GM18498 (cell line): ENCODE data around the gene ADGRL1.
"Not testable (repeated sequence)": the region's sequence is repeated elsewhere in the genome, so short reads cannot be mapped to it uniquely, and the experiment has no call there.

ENCODE experiments used
- ATAC-seq: cut with Tn5 transposase; IDR thresholded peaks from one replicate; pipeline ENCODE4 v1.9.1; 2021; ENCODE audit warnings: mild to moderate bottlenecking, moderate library complexity; ENCODE audit not compliant: unreplicated experiment

Gene ADGRL1

DNA sequence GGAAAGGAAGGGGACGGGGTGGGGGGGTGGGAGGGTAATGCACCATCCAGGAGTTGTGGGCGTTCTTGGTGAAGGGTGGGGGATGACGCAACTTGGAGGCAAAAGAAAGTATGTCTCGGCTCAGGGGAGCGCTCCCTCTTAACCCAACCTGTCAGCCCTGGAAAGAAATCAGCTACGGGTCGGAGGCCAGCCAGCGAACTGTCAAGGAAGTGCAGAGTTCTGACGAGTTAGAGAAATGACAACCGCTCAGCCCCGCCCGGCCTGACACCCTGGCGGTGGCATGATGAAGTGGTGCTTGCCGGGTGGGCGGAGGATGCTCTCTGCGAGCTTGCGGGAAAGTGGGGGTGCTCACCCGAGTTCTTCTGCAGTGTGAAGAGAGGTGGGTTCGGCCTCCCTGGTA, 15.4 kb upstream of the ADGRL1 start:
- not testable (repeated sequence) for ATAC-seq

DNA sequence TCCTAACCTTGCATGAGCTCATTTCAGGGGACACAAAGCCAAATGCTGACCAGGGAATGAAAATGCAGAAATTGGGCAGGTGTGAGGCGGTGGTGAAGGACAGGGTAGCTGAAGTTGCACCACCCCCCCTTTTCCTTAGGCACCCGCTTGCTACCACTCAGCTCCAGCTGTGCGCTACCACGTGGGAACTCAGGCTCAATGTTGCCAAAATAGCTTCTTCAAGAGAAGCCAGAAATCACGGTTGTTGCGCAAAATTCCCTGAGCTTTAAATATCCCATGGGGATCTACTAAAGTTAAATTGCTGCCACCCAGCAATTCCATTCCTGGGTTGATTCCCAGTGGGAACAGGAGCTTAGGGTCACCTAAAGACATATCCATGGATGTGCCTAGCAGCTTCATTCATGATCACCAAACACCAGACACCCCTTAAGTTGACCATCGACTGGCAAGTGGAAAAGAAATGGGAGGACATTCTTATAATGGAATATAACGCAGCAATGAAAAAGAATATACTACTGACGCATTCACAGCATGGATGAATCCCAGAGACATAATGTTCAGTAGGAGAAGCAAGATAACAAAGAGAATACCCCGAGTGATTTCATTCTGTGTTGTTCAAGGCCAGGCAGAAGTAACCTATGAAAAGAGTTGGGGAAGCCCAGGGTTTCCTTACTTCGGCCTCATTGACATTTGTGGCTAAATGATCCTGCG, 12.8 kb upstream of the ADGRL1 start:
- no peak for ATAC-seq

DNA sequence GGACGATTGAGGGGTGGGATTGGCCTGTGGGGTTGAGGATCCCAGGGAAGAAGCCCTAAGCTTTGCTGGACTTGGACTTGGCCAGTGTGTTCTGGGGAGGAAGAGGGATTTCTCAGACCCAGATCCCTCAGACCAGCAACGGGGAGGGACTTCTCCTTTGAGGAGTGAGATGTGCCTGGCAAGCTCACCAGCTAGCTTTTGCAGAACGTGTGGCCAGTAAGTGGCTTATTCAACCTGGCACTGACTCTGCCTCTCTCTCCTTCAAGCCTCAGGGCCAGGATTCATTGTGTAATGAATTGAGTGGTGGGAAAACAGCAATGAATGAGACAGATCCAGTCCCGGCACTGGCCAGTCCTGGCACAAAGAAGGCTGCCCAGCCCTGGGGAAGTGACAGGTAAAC, 11.9 kb upstream of the ADGRL1 start:
- not testable (repeated sequence) for ATAC-seq

DNA sequence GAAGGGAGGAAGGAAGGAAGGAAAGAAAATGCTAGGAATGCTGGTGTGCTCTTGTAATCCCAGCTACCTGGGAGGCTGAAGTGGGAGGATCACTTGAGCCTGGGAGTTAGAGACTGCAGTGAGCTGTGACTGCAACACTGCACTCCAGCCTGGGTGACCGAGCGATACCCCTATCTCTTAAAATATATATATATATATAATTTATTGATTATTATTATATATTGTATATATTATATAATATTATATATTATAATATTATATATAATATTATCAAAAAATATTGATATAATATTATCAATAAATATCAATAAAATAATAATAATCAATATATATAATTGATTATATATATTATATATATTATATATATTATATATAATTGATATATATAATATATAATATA, 8.6 kb upstream of the ADGRL1 start:
- ATAC-seq, result no peak

DNA sequence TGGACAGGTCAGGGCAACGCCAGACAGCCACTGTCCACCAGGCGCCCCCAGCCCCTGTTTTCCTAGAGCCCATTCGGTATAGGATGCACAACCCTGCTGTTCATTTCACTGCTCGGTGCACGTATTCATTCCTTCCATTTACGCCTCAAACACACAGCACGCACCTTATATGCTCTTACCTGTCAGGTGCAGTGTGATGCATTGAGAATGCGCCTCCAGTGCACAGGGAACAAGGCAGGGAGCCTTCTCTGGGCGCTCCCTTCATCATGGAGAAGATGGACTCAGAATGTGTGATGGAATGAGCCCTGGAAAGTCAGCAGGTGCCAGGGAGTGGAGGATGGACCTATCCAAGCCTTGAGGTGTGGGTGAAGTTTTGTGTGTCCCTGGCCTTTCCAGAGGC, 4.2 kb upstream of the ADGRL1 start:
- ATAC-seq, result not testable (repeated sequence)

DNA sequence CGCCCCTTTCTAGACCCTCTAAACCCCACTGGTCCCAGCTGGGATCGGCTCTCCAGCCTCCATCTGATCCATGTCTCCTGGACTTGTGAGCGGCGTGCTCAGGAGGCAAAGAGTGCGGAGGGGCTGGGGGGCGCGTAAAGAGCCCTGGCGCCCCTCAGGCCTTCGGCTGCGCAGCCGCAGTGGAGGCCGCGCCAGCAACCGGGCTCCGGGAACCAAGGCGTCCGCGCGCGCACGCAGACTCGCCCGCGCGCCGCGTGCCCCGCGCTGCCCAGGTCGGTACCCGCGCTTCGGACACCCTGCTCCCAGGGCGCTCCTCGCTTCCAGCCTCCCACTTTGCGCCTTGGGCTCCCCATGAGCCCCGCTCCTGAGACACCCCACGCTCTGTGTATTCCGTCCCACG, 3.4 kb upstream of the ADGRL1 start:
- not testable (repeated sequence) for ATAC-seq

DNA sequence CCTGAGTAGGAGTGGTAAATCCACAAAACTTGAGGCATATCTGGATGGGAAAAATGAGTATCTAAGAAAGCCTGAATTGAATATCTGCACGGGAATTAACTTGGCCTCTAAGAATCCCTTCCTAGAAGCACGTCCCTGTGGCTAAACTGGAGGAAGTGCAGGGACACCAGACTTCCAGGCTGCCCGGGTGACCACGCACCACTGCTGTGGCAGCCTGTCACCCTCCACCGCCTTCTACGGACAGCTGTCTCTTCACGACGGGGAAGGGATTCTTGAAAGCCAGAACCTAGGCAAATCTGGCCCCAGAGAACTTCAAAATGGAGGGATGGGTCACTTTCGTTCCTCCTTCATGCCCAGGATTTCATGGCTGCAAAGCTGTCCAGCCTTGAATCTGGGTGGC, 2.5 kb upstream of the ADGRL1 start:
- not testable (repeated sequence) for ATAC-seq

DNA sequence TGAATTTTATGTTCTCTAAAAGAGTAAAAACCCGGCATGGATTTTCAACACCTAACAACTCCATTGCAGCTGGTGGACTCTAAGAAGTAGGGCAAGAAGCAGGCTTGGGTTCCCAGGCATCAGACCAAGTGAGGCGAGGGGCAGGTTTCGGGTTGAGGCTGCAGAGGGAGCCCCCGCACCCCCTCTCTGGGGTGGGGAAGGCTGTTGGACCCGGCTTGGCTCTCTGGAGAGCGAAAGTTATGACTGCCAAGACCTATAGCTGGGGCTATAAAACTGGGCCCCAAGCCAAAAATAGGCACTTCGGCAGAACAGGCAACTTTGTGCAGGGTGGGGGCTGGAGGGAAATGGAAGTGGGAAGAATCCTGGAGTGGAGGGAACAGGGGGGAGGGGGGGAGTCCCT, 1.8 kb upstream of the ADGRL1 start:
- not testable (repeated sequence) for ATAC-seq

DNA sequence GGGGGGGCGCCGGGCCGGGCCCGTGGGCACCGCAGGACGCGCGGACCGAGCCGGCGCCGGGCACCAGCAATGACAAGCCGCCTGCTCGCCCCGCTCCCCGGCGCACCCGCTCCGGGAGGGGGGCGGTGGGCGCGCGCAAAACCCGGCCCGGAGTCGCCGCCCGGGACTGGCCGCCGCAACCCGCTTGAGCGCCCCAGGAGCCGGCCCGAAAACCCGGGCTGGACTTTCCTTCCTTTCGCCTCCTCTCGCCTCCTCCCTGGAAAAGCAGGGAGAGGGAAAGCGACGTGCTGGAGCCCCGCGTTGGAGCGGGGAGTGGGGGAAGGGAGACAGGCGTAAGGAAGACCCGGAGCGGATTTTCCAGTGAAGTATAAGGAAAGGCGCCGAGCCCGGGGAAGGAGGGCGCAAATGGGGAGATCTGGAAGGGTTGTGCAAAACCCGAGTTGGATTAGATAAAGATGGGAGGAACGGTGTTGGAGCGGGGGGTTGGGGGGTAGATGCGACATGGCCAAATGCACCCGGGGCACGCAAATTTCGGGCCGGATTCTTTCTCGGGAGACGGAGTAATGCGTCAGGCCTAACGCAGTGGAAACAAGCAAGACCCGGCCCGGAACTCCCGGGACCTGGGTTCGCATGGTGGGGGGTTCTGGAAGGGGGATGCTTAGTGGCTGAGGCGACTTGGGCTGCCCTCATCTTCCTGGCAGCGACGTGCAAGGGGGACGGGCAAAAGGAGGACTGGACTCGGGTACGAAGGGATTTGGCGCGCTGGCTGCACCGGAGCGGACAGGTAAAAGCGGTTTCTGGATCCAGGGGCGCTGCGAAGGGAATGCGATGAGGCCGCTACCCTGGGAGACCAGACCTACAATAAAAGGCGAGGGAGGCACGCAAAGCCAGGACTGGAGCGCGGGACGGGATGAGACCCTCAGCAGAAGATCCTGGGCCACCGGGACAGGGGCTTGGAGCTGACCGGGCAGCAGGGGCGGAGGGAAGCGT, 1.1 kb upstream of the ADGRL1 start:
- peak; percentile 55 for ATAC-seq

DNA sequence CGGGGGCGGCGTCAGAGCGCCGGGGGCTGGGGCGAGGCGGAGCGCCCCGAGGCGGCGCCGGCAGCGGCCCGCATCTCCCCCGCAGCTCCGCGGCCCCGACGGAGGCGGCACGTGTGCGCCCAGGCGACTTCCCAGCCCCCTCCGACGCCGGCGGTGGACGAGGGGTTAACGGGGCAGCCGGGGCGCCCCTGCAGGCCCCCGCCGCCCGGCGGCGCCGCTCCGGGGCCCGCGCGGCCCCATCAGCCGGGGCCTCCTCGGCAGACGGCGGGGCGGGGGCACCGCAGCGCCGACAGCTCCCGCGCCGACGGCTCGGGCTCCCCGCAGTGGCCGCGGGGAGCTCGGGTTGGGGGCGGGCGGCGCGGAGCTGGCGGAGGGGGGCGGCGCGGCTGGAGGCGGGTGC, 339 bp upstream of the ADGRL1 start:
- not testable (repeated sequence) for ATAC-seq

DNA sequence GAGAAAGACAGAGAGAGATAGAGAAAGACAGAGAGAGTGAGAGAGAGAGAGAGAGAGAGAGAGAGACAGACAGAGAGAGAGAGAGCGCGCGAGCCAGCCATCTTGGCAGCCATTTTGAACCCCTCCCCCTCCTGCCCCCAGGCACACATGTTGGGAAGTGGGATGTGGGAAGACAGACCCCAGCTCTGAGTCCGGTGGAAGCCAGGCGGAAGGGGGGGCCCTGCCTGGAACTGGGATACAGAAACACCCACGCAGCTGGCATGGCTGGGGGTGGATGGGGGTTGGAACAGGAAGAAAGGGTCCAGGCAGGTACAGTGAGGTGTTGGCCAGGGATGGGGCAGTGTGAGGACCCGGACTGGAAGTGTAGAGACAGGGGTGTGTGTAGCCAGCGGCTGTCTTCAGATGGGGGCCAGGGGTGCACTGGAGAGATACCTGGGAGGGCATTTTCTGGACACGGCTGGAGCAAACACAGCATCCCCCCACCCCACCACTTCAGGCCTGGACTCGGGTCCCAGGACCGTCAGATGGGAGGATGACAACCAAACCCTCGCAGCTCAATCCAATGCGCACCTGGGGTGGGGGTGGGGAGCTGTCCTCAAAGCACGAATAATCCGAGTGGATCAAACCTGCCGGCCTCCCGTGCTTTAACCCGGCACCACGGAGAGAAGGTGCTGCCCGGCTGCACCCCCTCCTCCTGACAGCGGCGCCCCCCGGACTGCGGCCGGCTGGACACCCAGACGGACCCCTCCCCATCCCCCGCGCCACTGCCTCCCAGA, 1.1 kb downstream of the ADGRL1 start:
- ATAC-seq, result not testable (repeated sequence)

DNA sequence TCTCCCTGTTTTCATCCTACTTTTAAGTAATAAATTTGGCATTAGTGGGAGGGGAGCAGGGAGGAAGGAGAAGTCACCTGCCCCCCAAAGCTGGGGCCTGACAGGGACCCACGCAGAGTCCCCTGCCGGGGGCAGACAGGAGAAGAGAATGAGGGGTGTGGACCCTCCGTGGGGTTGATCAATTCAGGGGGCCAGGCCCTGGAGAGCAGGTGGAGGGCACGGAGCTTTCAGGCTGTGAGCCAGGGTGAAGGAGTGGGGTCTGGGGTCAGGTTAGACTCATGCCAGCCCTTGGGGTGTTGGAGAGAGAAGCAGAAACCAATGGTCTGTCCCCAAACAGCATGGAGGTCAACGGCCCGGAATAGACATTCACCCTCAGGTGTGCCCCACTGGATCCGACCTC, 1.8 kb downstream of the ADGRL1 start:
- not testable (repeated sequence) for ATAC-seq

DNA sequence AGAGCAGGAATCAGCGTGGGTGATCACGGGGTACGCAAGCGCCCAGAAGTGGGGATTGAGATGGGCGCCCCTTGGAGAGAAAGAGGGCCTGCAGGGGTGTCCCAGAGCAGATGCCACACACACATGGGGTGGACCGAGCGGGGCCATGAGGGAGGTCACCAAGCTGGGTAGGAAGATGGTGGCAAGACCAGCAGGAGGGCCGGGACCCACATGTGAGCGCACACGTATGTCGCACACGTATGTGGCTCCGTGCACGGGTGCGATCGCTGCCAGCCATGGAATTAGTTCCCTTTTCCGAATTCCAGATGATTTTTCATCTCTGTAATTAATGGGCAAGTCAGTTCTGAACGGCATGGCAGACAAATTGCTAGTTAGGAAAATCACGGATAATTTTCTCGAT, 2.2 kb downstream of the ADGRL1 start:
- ATAC-seq, result not testable (repeated sequence)

DNA sequence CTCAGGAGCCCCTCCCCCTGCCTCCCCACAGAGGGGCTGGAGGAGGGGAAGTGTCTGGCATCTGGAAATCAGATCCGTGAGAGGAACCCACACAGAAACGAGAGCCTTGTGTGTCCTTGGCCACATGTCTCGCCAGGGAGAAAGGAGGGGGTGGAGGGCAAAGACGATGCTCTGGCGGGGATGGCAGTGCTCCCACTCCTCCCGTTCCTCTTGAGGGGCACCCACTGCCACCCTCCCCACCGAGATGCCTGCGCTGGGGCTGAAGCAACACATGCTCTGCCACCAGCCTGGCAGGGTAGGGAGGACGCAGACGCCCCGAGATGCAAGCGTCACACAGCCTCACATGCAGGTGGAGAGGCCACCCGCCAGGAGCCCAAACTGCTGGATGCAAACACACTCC, 2.8 kb downstream of the ADGRL1 start:
- ATAC-seq, result no peak

DNA sequence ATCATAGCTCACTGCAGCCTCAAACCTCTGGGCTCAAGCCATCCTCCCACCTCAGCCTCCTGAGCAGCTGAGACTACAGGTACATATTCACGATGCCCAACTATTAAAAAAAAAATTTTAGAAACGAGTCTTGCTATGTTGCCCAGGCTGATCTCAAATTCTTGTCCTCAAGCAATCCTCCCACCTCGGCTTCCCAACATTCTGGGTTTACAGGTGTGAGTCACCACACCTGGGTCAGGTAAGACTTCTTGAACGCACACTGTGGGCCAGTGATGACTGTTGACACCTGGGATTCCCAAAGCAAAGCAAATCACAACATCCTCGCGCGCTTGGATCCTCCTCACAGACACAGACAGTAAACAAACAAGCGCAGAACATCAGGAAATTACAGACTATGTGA, 4.5 kb downstream of the ADGRL1 start:
- not testable (repeated sequence) for ATAC-seq

DNA sequence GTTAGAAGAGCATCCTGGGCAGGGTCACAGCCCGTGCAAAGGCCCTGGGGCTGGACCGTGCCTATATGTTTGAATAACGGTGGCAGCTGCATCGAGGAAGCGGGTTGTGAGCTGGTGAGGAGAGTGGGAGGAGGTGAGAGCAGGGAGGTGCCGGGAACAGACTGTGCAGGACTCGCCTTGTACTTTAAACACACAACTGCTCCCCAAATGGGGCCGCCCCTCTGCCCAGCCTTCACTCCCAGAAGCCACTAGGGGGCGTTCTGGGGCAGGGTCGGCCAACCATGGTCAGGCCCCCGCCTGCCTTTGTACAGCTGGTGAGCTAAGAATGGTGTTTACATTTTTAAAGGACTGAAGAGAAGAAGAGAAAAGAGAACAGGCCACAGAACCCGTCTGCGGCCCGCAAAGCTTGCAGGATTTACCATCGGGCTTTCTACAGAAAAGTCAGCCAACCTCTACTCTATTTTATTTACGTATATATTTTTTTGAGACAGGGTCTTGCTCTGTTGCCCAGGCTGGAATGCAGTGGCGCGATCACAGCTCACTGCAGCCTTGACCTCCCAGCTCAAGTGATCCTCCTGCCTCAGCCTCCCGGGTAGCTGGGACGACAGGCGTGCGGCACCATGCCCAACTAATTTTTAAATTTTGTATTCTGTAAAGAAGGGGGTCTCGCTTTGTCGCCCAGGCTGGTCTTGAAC, 5.7 kb downstream of the ADGRL1 start:
- not testable (repeated sequence) for ATAC-seq

DNA sequence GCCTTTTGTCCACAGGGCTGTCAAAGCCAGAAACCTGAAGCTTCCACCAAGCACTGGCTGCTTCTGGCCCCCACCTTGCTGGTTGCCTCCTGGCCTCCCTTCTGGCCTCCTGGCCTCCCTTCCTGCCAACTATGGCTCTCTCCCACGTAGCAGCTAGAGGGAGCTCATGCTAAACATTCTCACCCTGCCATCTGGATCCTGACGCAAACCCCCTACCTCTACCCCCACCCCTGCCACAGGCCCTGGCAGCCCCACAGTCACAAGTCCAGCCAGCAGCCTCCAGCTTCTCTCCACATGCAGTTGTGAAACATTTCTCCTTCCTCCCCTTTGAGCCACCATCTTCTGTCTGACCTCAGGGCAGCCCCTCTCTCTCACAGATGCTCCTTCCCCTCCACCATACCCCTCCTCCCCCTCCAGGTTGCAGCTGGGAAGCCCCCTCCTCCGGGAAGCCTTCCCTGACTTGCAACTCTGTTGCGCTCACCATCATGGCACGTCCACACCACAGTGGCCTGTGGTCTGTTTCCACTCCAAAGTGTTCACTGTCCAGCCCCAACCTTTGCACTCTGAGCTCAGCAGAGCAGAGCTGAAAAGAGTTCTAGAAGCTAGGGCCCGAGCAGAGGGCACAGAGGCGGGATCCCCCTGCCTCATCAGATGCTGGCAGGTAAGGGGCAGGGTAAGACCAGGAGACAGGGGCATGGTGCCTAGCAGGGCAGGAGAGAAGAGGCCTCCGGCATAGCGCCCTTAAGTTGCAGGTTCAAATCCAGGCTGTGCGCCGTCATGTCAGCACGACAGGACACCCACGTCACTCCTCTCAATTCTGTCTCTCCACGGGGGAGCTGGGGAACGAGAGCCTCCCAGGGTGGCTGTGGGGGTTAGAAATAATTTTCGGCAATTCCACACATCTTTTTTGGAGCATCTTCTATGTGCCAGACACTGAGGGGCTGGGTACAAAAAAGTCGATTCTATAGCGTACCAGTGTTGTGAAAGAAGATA, 7.3 kb downstream of the ADGRL1 start:
- ATAC-seq, result no peak

DNA sequence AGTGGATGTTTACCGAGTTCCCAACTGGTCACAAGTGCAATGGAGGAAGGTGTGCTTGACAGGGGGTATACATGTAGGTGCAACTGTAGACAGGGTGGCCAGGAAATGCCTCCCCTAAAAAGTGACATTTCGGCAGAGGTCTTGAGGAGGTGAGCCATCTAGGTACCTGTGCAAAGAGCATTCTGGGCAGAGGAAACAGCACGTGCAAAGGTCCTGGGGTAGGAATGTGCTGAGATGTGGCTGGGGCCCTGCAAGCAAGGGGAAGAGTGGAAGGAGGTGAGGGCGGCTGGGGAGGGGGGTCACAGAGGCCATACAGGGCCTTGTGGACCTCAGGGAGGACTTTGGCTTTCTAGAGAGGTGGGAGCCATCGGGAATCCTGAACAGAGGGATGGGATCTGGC, 8.1 kb downstream of the ADGRL1 start:
- ATAC-seq, result no peak

DNA sequence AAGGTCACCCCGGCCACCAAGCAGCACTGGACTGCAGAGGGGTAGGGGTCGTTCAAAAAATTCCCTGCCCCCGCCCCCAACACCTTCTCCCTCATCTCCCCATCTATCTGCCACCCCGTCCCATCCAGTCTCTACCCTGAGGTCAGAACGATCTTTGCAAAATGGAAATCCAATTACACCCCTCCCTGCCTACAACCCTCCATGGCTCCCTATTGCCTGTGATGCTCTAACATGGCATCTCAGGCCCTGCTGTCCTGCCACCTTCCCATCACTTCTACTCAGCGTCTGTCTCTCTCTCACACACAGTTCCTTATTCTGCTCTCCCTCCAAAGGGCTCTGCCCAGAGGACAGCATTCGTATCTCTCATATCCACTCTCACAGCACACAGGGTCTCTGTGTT, 8.7 kb downstream of the ADGRL1 start:
- not testable (repeated sequence) for ATAC-seq
